ENCODE measurements around the gene COX19. TPM values are rescaled to one million over a fixed set of nuclear protein-coding genes. Genes with fewer than 3 reads are reported as not detected.
A peak's percentile ranks its signal among the peaks of the same experiment; 100 is the strongest.

Gene COX19, protein sequence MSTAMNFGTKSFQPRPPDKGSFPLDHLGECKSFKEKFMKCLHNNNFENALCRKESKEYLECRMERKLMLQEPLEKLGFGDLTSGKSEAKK
- 4.4 and 10.1 TPM in 2 replicates for total RNA-seq (2014; rRNA removed; shearing (Covaris generic); ENCODE audit: low replicate concordance)

DNA sequence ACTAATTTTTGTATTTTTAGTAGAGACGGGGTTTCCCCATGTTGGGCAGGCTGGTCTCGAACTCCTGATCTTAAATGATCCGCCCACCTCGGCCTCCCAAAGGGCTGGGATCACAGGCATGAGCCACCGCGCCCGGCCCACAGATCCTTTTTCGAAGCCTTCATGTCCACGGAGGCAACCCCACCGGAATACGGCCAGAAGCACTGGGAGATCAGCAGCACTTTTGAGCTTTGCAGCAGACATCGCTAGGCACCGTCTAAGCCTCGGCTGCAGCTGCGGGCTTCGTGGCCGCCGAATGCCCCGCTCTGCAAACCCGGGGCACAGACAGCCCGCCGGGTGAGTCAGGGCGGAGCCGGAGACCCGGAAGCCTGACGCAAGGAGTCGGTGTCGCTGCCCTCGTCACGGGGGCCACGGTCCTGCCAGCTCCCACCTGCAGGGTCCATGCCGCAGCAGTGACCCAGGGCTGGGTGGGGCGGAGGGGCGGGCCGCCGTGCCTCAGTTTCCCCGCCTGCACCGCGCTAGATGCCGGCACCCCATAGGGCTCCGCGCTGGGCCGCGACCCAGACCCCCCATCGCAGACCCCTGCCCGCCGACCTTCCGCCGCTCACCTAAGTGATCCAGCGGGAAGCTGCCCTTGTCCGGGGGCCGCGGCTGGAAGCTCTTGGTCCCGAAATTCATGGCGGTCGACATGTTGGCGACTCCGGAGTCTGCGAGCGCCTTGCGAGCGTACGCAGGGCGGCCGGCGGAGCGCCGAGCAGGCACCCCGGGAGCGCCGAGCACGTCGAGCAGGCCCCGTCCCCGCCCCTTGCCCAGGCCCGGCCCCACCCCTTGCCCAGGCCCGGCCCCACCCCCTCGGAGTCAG lies at the start of gene COX19:
TSS of gene COX19 (minus strand) at position 730 of the 862 bp plus-strand sequence. CDS start at position 690, 40 bp downstream.
- H3K9me3 ChIP-seq, result no peaks in the 10 kb centered on the region
- H3K4me3 ChIP-seq, result peak within 1 kb of the TSS; percentile 100
- DNase-seq, result peak; percentile 88
- no peaks in the 10 kb centered on the region for H3K27me3 ChIP-seq
- peaks cover 31% of the 10 kb centered on the region for H3K36me3 ChIP-seq

DNA sequence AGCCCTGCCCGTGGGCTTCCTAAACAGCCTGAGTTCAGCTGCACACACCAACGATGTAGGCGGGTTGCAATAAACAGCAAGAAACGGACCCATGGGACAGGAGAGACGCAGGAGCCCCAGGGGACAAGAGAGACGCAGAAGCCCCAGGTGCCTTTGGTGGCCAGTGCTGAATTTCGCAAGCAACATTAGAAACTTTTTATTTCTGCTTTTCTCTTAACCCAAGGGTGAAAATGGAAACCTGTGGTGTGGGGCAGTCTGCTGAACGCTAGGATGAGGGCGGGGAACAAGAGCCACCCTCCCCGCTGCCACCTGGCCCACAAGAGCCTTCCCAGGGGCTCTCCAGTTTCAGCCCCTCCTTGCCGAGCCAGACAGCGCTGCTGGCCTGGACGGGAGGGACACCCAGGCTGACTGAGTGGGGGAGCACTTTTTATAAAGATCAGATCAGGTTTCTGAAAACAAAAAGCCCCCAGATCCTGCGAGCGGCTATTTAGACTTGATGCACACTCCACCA lies 49.0 kb upstream of the COX19 start:
- no peak for DNase-seq
- peaks cover 7% of the 10 kb centered on the region for H3K36me3 ChIP-seq
- H3K9me3 ChIP-seq, result no peaks in the 10 kb centered on the region
- no peak overlapping the region for H3K4me3 ChIP-seq
- H3K27me3 ChIP-seq, result no peaks in the 10 kb centered on the region

DNA sequence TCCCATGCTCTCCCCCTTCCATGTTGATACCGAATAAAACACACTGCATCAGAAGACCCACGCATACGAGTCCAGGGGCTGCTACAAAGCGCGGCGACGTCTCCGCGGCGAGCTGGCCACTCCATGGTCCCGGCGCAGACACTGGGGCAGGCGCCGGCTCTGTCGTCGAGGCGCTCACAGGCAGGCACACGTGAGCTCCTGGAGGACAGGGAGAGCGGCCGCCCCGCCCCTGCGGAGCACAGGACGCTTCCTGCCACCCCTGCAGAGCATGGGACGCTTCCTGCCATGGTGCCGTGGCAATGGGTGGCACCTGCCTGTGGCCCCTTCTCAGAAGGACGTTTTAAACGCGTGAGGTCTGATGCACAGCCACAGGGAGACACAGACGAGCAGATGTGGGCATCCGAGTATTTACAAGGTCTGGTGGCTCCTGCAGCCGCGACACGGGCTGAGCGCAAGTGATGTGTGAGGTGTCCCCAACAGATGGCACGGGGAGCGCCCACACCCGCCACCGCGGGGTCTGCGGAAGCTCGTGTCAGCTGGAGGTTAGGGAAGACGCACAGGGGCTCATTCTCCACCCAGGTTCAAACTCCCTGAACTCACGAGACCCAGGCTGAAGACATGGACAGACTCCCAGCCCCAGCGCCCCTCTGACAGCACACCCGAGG lies 47.6 kb upstream of the COX19 start:
- no peaks in the 10 kb centered on the region for H3K9me3 ChIP-seq
- H3K27me3 ChIP-seq, result no peaks in the 10 kb centered on the region

DNA sequence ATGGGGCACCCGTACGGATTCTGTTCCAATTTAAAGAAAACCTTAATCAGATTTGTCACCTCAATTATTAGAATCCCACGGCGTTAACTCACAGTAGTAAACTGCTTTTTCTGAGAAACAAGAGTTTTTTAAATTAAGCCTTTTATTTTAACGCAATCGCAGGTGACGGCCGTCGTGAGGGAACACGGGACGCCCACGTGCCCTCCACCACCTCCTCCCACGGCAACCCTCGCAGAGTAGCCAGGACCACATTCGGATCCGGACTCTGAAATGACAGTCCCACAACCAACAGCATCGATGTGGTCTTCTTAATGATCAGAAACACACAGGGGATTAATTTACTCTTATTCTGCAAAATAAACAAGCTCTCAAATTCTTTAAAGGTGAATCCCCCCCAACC lies 47.0 kb upstream of the COX19 start:
- H3K36me3 ChIP-seq, result peaks cover 10% of the 10 kb centered on the region
- no peak overlapping the region for H3K4me3 ChIP-seq

More for the DNA sequence above, 47.6 kb upstream of the COX19 start:
- no peak overlapping the region for H3K4me3 ChIP-seq
- no peak for DNase-seq
- H3K36me3 ChIP-seq, result peaks cover 10% of the 10 kb centered on the region

DNA sequence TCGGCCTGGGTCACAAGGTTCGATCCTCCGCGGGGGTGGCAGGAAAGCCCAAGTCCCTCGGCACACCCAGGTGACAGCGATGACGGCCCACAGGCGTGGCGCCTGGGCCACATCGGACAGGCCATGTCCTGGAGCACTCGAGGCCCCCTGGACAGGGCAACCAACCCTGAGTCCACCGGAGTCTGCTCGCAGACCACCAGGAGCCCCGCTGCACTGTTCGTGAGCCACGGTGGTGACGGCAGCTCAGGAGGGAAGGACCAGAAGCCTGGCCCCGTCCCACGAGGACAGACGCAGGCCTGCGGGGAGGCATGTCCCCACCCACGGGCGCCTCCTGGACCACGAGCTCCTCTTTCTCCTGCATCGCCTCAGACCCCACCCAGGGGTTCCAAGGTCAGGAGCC lies 46.6 kb upstream of the COX19 start:
- no peaks in the 10 kb centered on the region for H3K9me3 ChIP-seq
- no peak overlapping the region for H3K4me3 ChIP-seq
- peaks cover 10% of the 10 kb centered on the region for H3K36me3 ChIP-seq
- no peaks in the 10 kb centered on the region for H3K27me3 ChIP-seq
- DNase-seq, result no peak

More for the DNA sequence above, 47.0 kb upstream of the COX19 start:
- no peaks in the 10 kb centered on the region for H3K9me3 ChIP-seq
- DNase-seq, result no peak
- H3K27me3 ChIP-seq, result no peaks in the 10 kb centered on the region

DNA sequence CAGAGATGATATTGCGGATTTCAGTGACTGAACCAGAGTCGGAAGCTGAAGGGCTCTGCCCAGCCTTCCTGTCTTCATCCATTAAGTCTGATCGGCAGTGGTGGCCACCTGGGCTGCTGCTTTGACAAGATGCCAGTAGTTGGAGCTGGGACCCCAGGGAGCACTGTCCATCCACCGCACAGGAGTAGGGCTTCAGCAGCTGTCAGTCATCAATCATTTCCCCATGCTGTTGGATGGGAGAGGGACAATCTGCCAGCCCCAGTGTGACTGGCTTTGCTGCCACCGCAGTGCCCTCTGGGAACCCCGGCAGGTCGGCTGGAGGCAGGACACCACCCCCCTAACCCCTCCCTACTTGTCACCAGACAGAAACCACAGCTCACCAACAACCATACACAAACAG lies 46.0 kb upstream of the COX19 start:
- Histone ChIP-seq H3K36me3 (peaks cover 6% of the 10 kb centered on the region), H3K4me3 (no peak overlapping the region), H3K27me3 (no peaks in the 10 kb centered on the region), H3K9me3 (no peaks in the 10 kb centered on the region)
- no peak for DNase-seq

DNA sequence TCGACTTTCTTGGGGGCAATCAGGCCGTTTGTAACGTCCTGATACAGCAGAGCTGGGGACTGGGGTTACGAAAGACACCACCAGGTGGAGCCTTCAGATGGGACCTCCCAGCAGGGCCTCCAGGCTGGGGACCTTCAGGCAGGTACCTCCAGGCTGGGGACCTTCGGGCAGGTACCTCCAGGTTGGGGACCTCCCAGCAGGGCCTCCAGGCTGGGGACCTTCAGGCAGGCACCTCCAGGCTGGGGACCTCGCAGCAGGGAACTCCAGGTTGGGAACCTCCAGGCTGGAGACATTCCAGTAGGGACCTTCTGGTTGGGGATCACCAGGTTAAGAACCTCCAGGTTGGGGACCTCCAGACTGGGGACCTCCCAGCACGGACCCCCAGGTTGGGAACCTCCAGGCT lies 45.5 kb upstream of the COX19 start:
- Histone ChIP-seq H3K9me3 (no peaks in the 10 kb centered on the region), H3K4me3 (no peak overlapping the region), H3K27me3 (no peaks in the 10 kb centered on the region), H3K36me3 (peaks cover 5% of the 10 kb centered on the region)
- DNase-seq, result no peak

DNA sequence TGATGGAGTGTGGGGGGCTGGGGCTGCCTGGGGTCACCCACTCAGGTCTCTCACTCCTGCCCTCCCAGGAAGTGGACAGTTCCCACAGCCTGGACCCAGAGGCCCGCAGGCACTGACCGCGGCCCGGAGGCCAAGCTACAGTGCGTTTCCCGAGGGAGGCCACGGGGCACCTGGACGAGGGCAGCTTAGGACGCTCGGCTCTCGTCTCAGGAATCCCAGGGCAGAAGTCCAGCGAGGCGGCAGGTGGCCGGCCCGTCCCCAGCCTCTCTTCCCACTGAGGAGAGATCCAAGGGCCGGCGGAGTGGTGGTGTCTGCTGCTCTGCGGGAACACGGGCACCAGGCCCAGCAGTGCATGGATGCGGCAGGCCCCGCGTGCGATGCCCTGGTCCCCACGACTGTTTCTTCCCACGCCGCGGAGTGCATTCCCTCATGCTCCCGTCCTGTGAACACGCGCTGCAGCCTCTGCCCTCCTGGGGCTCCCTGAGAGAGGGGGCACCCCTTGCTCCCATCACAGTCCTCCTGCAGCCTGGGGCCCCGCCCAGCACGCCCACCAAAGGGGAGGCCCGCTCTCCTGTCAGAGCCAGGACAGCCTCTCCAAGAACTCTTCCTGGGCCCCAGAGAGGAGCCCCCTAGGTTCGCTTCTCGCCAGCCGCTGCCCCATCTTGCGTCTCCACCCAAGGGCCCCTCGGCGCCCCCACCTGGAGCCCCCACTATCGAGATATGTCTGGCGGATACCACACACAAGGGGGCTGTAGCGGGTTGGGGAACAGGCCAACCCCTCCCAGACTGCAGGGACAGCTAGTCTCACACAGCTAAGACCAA lies 44.7 kb upstream of the COX19 start:
- Histone ChIP-seq H3K27me3 (no peaks in the 10 kb centered on the region), H3K4me3 (no peak overlapping the region), H3K9me3 (no peaks in the 10 kb centered on the region), H3K36me3 (peaks cover 5% of the 10 kb centered on the region)
- DNase-seq, result no peak

DNA sequence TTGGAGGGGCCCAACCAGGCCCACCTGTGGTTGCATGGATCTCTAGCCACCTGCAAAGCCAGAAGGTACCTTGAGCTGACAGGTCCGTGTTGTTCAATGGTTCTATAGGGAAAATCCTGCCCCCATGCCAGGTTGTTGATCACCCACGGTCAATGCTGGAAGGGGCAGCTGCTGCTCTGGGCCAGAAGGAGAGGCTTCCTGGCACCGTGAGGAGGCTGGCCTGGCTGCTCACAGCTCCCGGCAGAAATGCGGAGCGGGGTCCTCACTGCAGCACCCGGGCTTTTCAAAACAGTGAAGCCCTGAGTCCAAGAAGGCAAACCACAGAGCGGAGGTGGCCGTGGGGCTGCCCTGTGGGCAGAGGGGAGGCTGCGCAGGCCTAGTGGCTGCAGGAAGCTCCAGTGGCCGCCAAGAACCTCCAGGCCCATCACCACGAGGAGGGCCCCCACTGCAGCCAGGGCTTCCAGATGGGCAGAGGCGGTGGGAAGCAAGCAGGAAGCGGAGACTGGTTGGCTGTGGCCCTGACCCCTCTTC lies 44.0 kb upstream of the COX19 start:
- H3K4me3 ChIP-seq, result no peak overlapping the region
- H3K27me3 ChIP-seq, result no peaks in the 10 kb centered on the region
- H3K9me3 ChIP-seq, result no peaks in the 10 kb centered on the region
- DNase-seq, result no peak
- H3K36me3 ChIP-seq, result peaks cover 5% of the 10 kb centered on the region; the same call in 1 of the 2 replicates

DNA sequence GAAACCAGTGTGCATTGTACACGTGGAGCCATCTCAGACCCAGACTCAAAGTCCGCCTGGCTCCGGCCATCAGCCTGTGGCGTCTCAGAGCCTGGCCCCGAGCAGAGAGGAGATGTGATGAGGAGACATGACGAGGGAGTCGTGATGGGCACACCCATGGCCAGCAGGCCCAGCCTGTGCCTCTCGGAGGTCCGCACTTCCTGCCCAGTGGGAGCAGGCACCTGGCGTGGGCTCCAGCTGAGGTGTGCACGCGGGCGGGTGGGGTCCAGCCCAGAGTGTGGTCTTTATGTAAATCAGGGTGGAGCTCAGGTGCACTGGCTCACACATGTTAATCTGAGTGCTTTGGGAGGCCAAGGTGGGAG lies 43.0 kb upstream of the COX19 start:
- peaks cover 5% of the 10 kb centered on the region; the same call in 1 of the 2 replicates for H3K36me3 ChIP-seq
- H3K27me3 ChIP-seq, result no peaks in the 10 kb centered on the region
- no peak overlapping the region for H3K4me3 ChIP-seq
- H3K9me3 ChIP-seq, result no peaks in the 10 kb centered on the region
- DNase-seq, result no peak

DNA sequence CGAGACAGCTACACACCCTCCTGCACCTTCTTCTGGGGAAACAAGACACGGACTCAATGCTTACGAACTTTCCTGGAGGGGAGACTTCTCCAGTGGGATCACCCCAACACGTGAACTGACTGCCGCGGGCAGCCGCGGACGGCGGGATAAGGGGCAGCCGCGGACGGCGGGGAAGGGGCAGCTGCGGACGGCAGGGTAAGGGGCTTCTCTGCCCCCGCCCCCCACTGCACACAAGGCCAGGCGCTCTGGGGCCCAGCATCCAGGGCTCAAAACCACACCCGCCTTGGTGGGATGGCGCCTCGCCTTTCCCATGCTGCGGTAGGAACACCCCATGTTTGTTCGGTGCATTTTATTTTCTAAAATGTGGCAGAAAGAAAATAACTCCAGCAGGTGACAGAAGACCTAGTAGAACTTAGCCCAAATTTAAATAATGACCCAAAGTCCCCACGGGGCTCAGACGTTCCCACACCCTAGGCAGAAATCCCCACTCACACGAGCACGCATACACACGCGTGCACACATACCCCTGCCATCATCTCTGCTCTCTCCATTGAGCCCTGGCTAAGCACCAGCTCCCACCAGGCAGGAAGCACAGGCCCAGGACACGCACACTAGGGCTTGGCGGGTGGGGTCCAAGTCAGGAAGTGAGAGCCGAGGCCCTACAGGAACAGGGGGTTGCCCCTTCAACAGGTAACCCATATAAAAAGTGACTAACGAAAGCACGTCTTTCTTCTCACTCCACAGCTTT lies 42.4 kb upstream of the COX19 start:
- Histone ChIP-seq H3K4me3 (no peak overlapping the region), H3K27me3 (no peaks in the 10 kb centered on the region), H3K36me3 (peaks cover 5% of the 10 kb centered on the region; the same call in 1 of the 2 replicates), H3K9me3 (no peaks in the 10 kb centered on the region)
- DNase-seq, result no peak

DNA sequence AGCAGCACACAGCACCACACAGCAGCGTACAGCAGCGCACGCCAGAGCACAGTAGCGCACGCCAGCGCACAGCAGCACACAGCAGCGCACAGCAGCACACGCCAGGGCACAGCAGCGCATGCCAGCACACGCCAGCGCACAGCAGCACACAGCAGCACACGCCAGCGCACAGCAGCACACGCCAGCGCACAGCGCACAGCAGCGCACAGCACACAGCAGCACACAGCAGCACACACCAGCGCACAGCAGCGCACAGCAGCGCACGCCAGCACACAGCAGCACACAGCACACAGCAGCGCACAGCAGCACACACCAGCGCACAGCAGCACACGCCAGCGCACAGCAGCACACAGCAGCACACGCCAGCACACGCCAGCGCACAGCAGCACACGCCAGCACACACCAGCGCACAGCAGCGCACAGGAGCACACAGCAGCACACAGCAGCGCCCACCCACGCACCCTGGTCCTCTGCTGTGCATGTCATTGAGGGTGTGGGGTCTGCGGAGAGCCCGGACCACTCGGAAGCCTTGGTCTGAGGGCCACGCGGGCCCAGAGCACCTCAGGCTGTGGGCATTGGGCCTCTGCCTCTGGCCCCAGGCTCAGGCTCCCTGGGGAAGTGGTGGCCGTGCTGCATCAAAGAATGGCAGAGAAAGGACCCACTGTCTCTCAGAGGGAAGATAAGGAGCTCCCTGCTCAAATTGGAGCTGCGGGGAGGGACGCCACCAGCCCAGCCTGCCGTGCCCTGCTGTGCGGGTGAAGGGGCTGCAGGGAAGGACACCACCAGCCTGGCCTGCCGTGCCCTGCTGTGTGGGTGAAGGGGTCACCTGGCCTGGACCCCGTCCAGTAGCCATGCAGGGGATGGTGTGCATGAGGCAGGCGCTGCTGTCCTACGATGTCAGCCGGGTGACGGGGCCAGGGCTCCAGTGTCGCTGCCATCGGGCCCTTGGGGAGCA lies 41.5 kb upstream of the COX19 start:
- no peaks in the 10 kb centered on the region for H3K27me3 ChIP-seq
- H3K4me3 ChIP-seq, result no peak overlapping the region
- H3K9me3 ChIP-seq, result no peaks in the 10 kb centered on the region
- H3K36me3 ChIP-seq, result peaks cover 5% of the 10 kb centered on the region; the same call in 1 of the 2 replicates
- no peak for DNase-seq

DNA sequence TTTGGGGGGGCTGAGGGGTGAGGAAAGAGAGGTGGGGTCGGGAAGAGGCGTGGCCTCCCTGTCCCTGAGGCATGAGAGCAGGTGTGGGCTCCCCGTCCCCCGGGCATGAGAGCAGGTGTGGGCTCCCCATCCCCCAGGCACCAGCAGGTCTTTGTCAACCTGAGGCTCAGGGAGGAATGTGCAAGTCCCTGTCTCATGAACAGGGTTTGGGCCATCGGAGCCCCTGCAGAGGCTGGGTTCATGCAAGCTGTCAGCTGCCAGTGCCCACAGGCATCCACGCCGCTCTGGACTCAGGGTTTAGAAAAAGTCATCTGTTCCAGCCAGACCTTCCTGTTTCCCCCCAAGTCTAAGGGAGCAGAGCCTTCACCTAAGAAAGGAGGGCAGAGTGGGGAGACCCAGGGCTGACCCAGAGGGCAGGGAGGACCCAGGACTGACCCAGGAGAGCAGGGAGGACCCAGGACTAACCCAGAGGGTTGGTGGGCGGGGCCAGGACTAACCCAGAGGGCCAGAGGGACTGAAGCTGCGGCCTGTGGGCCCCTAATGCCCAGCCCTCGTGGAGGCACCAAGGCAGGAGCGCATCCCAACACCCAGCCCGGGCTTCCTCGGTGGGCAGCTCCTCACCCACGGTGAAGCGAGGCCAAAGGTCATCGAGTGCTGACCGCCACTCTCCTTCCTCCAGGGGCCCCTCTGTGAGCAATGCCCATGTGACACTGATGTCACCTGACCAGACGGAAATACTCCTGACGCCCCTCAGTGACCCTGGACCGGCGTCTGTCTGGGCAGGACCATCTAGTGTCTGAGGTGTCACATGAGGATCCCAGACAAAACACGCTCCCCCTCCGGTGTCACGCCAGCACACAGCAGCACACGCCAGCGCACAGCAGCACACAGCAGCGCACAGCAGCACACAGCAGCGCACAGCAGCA lies 40.1 kb upstream of the COX19 start:
- peaks cover 3% of the 10 kb centered on the region; the same call in 1 of the 2 replicates for H3K36me3 ChIP-seq
- H3K4me3 ChIP-seq, result no peak overlapping the region
- H3K9me3 ChIP-seq, result no peaks in the 10 kb centered on the region
- H3K27me3 ChIP-seq, result no peaks in the 10 kb centered on the region
- no peak for DNase-seq

DNA sequence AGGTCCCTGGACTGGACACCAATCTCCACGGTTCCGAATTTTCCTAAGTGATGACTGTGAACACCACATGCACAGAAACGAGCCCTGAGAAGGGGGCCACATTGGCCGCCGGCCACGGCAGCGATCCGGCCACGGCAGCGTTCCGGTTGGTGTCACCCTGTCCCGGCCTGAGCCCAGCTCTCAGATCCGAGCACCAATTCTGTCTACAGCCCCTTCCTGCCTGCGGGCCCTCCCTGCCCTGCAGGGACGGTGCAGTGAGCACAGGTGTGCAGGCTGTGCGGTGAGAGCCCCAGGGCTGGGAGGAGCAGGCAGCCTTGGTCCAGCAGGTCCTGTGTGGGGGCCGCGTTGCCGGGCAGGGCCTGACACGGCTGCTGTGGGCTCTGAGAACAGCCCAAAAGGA lies 39.3 kb upstream of the COX19 start:
- no peak overlapping the region for H3K4me3 ChIP-seq
- H3K9me3 ChIP-seq, result no peaks in the 10 kb centered on the region
- DNase-seq, result no peak
- peaks cover 3% of the 10 kb centered on the region; the same call in 1 of the 2 replicates for H3K36me3 ChIP-seq
- H3K27me3 ChIP-seq, result no peaks in the 10 kb centered on the region

All from MG63 (cell line).